ENCODE results near the gene CCND1. TPM values are rescaled to one million over a fixed set of nuclear protein-coding genes. Genes with fewer than 3 reads are reported as not detected.

The CCND1 gene
- total RNA-seq, 2 donors from 2014 or later = 91.8 to 101 TPM

DNA sequence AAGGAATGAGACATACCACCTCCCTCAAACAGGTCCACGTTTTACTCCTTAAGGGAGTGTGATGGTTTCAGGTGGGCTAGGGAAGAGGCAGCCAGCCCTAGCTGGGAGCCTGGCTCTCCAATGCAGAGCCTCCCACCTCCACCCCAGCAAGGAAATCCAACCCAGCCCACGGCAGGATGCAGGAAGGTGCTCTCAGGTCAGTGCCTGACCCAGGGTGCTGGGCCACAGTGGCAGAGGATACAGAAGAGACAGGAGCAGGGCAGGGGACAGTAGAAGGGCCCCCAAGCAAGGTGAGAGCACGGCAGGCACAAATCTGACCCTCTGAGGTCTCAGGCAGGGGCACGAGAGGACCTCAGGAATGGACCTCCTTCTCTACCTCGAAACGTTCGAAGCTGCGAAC, 26.9 kb upstream of the CCND1 start:
- TF ChIP-seq CTCF (IDR thresholded peaks at IDR 0.05) = no peak
- Histone ChIP-seq H3K36me3 (no peaks in the 10 kb centered on the region), H3K27me3 (no peaks in the 10 kb centered on the region), H3K9me3 (peaks cover 0 to 10% of the 10 kb centered on the region in 2 donors), H3K27ac (no peak overlapping the region), H3K4me1 (no peaks in the 10 kb centered on the region), H3K4me3 (no peak overlapping the region)
- no peak for DNase-seq (ENCODE audit: low spot score)

- no peak for TF ChIP-seq CTCF (IDR thresholded peaks at IDR 0.05)
- no peaks in the 10 kb centered on the region for H3K27me3 ChIP-seq
- no peaks in the 10 kb centered on the region for H3K36me3 ChIP-seq
- no peak overlapping the region for H3K27ac ChIP-seq
- DNase-seq (ENCODE audit: low spot score) = no peak
- H3K4me1 ChIP-seq = no peaks in the 10 kb centered on the region
- H3K9me3 ChIP-seq = no peaks in the 10 kb centered on the region
- no peak overlapping the region for H3K4me3 ChIP-seq
Measured at GRCh38 chr11:69615545-69616278, 25.2 kb upstream of the CCND1 start.

GRCh38 chr11:69617220-69617619, 23.7 kb upstream of the CCND1 start:
- Histone ChIP-seq H3K4me3 (no peak overlapping the region), H3K9me3 (no peaks in the 10 kb centered on the region), H3K27me3 (no peaks in the 10 kb centered on the region), H3K27ac (no peak overlapping the region), H3K4me1 (no peaks in the 10 kb centered on the region), H3K36me3 (no peaks in the 10 kb centered on the region)
- TF ChIP-seq CTCF (IDR thresholded peaks at IDR 0.05) = no peak
- DNase-seq (ENCODE audit: low spot score) = no peak

- no peak for DNase-seq (ENCODE audit: low spot score)
- Histone ChIP-seq H3K27me3 (no peaks in the 10 kb centered on the region), H3K36me3 (no peaks in the 10 kb centered on the region), H3K27ac (no peak overlapping the region), H3K4me1 (no peaks in the 10 kb centered on the region), H3K9me3 (no peaks in the 10 kb centered on the region), H3K4me3 (no peak overlapping the region)
- TF ChIP-seq CTCF (IDR thresholded peaks at IDR 0.05) = no peak
Measured at GRCh38 chr11:69617682-69618081, 23.3 kb upstream of the CCND1 start.

DNA sequence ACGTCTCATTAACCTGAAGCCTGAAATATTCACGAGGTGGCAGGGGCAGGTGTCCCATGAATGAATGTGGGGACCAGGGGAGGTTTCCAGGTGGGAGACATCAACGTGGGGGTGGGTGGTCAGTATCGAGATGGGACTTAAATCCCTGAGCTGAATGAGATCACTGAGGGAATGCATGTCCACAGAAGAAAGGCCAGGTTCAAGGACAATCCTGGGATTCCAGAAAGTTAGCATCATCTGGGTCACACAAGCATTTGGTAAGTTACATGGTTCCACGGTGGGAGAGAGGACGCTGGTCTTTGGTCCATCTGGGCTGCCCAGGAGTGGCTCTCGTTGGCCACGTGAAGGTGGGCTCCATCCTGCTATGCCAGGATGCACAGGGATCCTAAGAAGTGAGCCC, 22.7 kb upstream of the CCND1 start:
- no peak for DNase-seq (ENCODE audit: low spot score)
- H3K9me3 ChIP-seq = no peaks in the 10 kb centered on the region
- H3K4me1 ChIP-seq = no peaks in the 10 kb centered on the region
- TF ChIP-seq CTCF (IDR thresholded peaks at IDR 0.05) = no peak
- H3K27ac ChIP-seq = no peak overlapping the region
- no peaks in the 10 kb centered on the region for H3K36me3 ChIP-seq
- no peak overlapping the region for H3K4me3 ChIP-seq
- no peaks in the 10 kb centered on the region for H3K27me3 ChIP-seq
